ENCODE data around the gene CT47C1.

Gene CT47C1

GRCh38 chrX:119075270-119076025 lies 2.7 kb downstream of the CT47C1 start:
- DNase-seq, result no peak

- no peak for DNase-seq
These were observed 9.5 kb downstream of the CT47C1 start for GRCh38 chrX:119082278-119082677.

GRCh38 chrX:119084766-119085165 lies 12.0 kb downstream of the CT47C1 start:
- no peak for DNase-seq

GRCh38 chrX:119087121-119087520 lies 14.3 kb downstream of the CT47C1 start:
- DNase-seq, result no peak

GRCh38 chrX:119089619-119090018 lies 16.8 kb downstream of the CT47C1 start:
- DNase-seq, result no peak

- DNase-seq, result no peak
These were observed 17.8 kb downstream of the CT47C1 start for GRCh38 chrX:119090627-119091026.

- DNase-seq, result no peak
These were observed 21.4 kb downstream of the CT47C1 start for GRCh38 chrX:119093991-119094735.

- DNase-seq, result no peak
These were observed 22.0 kb downstream of the CT47C1 start for GRCh38 chrX:119094819-119095218.

- no peak for DNase-seq
These were observed 23.1 kb downstream of the CT47C1 start for GRCh38 chrX:119095936-119096335.

GRCh38 chrX:119101168-119101567 lies 28.4 kb downstream of the CT47C1 start:
- no peak for DNase-seq

- no peak for DNase-seq
These were observed 33.0 kb downstream of the CT47C1 start for GRCh38 chrX:119105826-119106225.

GRCh38 chrX:119107206-119107605 lies 34.4 kb downstream of the CT47C1 start:
- no peak for DNase-seq

- peak; percentile 38 for DNase-seq
These were observed 46.1 kb downstream of the CT47C1 start for GRCh38 chrX:119118780-119119395.

GRCh38 chrX:119121341-119121740 lies 48.5 kb downstream of the CT47C1 start:
- no peak for DNase-seq

Measured in CD4-positive, alpha-beta T cell treated with Interleukin-21 for 1 hour (primary cell).